ENCODE measurements around the gene MGMT. TPM values are rescaled to one million over a fixed set of nuclear protein-coding genes. Genes with fewer than 3 reads are reported as not detected.

MGMT gene
- total RNA-seq, 1 donor from 2014 or later: 51.4 TPM

DNA sequence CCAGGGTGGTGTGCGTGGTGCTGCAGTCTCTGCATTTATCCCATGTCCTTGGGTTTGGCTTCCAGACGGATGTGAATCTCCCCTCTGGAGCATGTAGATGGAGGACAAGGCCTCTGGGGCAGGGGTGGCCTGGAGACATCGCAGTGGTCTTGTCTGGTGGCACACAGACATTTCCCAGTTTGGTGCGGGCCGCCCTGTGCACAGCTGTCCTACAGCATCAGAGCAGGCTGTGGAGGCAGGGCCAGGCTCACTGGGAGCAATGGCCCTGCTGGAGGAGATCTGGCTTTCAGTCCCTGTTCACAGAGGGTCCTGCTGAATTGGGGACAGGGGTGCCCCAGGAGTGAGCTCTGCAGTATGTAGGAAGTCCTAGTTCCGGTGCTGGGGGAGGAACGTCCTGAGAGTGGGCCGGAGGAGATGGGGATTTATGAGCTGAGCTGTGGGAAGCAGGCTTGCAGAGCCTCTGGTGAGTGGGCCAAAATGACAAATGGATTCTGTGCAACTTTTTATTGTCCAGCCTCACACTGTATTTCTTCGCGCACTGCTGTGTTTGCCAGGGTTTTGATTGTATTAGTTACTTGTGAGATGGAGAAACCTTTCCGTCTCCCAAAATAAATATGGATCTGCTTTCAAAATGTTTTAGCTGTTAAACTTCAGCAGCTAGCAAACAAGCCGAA is 40.3 kb downstream of the MGMT start:
- H3K4me3 ChIP-seq (ENCODE audit: low read depth, low read length): no peak overlapping the region
- TF ChIP-seq, protein P1, sequence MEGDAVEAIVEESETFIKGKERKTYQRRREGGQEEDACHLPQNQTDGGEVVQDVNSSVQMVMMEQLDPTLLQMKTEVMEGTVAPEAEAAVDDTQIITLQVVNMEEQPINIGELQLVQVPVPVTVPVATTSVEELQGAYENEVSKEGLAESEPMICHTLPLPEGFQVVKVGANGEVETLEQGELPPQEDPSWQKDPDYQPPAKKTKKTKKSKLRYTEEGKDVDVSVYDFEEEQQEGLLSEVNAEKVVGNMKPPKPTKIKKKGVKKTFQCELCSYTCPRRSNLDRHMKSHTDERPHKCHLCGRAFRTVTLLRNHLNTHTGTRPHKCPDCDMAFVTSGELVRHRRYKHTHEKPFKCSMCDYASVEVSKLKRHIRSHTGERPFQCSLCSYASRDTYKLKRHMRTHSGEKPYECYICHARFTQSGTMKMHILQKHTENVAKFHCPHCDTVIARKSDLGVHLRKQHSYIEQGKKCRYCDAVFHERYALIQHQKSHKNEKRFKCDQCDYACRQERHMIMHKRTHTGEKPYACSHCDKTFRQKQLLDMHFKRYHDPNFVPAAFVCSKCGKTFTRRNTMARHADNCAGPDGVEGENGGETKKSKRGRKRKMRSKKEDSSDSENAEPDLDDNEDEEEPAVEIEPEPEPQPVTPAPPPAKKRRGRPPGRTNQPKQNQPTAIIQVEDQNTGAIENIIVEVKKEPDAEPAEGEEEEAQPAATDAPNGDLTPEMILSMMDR (conservative IDR thresholded peaks at IDR 0.05; ENCODE audit: low read depth, low read length): no peak
- DNase-seq (ENCODE audit: low read depth): no peak

DNA sequence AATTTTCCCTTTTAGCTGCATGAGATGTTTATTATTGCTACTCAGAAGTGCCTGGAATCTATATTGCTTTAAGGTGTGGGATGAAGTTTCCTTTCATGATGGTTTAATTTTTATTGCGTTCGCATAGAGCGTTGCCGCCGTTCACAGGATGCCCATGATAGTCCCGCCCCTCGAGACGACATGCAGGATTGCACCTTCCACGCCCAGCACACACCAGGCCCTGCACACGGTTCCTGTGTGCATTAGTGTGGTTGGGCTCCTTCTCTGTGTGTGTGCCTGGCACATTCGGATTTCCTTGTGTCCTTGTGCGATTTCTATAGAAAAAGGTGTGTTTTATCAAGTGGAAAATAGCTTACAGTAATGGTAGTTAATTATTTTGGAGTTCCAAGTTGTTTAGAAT is 42.1 kb downstream of the MGMT start:
- no peak for DNase-seq (ENCODE audit: low read depth)
- TF ChIP-seq, protein P1 (conservative IDR thresholded peaks at IDR 0.05; ENCODE audit: low read depth, low read length): no peak
- H3K4me3 ChIP-seq (ENCODE audit: low read depth, low read length): no peak overlapping the region

DNA sequence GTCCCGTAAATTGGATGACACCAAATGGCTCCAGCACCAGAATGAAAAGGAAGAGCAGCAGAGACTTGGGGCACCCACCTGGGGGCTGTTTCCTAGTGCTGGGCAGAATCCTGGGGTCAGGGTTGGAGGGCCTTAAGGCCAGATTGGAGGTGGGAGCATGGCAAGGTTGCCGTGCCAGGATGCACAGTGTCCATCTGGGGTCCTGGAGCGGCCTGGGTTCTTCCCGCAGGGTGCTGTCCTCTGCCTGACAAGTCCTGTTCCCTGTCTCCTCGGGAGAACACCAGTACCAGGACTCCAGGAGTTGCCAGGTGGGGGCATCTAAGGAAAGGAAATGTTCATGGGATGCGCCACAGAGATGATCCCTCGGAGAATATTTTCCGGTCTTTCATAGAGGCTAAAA is 42.8 kb downstream of the MGMT start:
- H3K4me3 ChIP-seq (ENCODE audit: low read depth, low read length): no peak overlapping the region
- TF ChIP-seq, protein P1 (conservative IDR thresholded peaks at IDR 0.05; ENCODE audit: low read depth, low read length): no peak
- DNase-seq (ENCODE audit: low read depth): no peak

DNA sequence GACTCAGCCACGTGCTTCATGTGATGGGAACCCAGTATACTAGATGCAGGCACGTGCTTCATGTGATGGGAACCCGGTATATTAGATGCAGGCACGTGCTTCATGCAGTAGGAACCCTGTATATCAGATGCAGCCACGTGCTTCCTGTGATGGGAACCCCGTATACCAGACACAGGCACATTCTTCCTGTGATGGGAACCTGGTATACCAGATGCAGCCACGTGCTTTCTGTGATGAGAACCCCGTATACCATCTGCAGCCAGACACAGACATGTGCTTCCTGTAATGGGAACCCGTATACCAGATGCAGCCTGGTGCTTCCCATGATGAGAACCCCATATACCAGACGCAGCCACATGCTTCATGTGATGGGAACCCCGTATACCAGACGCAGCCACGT is 44.0 kb downstream of the MGMT start:
- TF ChIP-seq, protein P1 (conservative IDR thresholded peaks at IDR 0.05; ENCODE audit: low read depth, low read length): no peak
- no peak for DNase-seq (ENCODE audit: low read depth)
- H3K4me3 ChIP-seq (ENCODE audit: low read depth, low read length): no peak overlapping the region

DNA sequence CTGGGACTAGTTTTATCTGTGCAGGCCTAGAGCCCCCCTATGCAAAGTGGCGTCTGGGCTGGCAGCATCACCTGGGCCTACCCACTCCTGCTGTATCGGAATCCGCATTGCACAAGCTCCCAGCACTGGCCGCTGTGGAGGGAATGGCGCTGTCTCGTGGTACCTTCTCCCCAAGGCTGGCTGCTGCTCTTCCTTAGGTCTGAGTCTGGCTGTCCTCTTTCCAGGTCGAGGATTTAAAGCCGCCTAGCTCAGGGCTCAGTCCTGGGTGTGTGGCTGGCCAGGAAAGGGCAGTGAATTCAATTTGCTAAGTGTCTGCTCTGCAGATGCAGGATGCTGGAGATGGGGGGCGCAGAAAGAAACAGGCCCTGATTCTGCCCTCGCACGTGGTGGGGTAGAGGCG is 44.7 kb downstream of the MGMT start:
- DNase-seq (ENCODE audit: low read depth): no peak
- H3K4me3 ChIP-seq (ENCODE audit: low read depth, low read length): no peak overlapping the region
- TF ChIP-seq, protein P1 (conservative IDR thresholded peaks at IDR 0.05; ENCODE audit: low read depth, low read length): no peak

DNA sequence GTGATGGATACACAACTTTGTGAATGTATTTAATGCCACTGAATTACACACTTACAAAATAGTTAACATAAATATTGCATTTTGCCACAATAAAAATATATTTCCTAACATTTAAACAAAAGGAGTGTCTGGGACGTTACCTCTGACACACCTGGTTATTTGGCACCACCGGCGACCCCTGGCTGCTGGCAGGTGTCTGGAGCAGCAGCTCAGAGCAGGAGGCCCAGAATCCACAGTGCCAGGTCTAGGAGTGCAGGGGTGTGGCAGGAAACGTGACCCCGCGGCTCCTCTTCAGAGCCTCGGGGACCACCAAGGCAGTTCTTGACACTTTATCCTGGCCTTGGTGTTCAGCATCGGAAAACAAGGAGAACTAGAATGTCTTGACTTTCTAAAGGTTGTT is 46.3 kb downstream of the MGMT start:
- no peak overlapping the region for H3K4me3 ChIP-seq (ENCODE audit: low read depth, low read length)
- DNase-seq (ENCODE audit: low read depth): no peak
- TF ChIP-seq, protein P1 (conservative IDR thresholded peaks at IDR 0.05; ENCODE audit: low read depth, low read length): no peak

All from epithelial cell of proximal tubule (primary cell).